T-helper 17 cell (primary cell): ENCODE measurements around the gene ST3GAL3. TPM values are rescaled to one million over a fixed set of nuclear protein-coding genes. Genes with fewer than 3 reads are reported as not detected.

Experiments
- ATAC-seq: fragments of 150-1000 bp; cut with Tn5 transposase; 2 replicates; pipeline ENCODE4 v1.10.0; 2021; ENCODE audit warnings: mild to moderate bottlenecking, moderate library complexity
- DNase-seq, 3 donors: peaks; one replicate each; pipeline versions ENCODE4 v3.0.0 to v3.0.0-alpha.2; 2020 to 2021
- H3K9me3 ChIP-seq: one replicate; pipeline ENCODE4 v1.7.0; 2013; ENCODE audit warnings: low read length, mild to moderate bottlenecking; ENCODE audit not compliant: control insufficient read depth, poor library complexity, severe bottlenecking
- H3K27ac Mint-ChIP-seq: one replicate; pipeline ENCODE4 v1.8.0; 2022; ENCODE audit warnings: mild to moderate bottlenecking, moderate library complexity, mixed read lengths
- H3K27me3 Mint-ChIP-seq: one replicate; pipeline ENCODE4 v1.8.0; 2022; ENCODE audit warnings: mixed read lengths
- H3K36me3 Mint-ChIP-seq: one replicate; pipeline ENCODE4 v1.8.0; 2022; ENCODE audit warnings: low read depth, mixed read lengths
- H3K4me1 Mint-ChIP-seq: one replicate; pipeline ENCODE4 v1.8.0; 2022; ENCODE audit warnings: mild to moderate bottlenecking, mixed read lengths
- H3K4me3 Mint-ChIP-seq: one replicate; pipeline ENCODE4 v1.8.0; 2022; ENCODE audit warnings: mild to moderate bottlenecking, moderate library complexity, mixed read lengths
- total RNA-seq, 4 donors: library from RNA in 2 of 4; stranded (reverse) in 2 of 4; gene quantifications; one replicate each; pipeline ENCODE4 v1.2.3 and lab custom pipeline; 2022 to 2026

ST3GAL3 gene
- total RNA-seq, 2 donors from 2014 or later = 19.8 to 24.9 TPM

GRCh38 chr1:43870306-43870705 lies 163.0 kb downstream of the ST3GAL3 start:
- no peaks in the 10 kb centered on the region for H3K27me3 Mint-ChIP-seq
- no peaks in the 10 kb centered on the region for H3K36me3 Mint-ChIP-seq
- H3K4me1 Mint-ChIP-seq = peaks cover 12% of the 10 kb centered on the region
- ATAC-seq (no peak), DNase-seq (no peak)
- no peaks in the 10 kb centered on the region for H3K9me3 ChIP-seq
- no peak overlapping the region for H3K27ac Mint-ChIP-seq
- no peak overlapping the region for H3K4me3 Mint-ChIP-seq

- ATAC-seq (no peak), DNase-seq (no peak)
- Mint-ChIP-seq H3K4me3 (no peak overlapping the region), H3K36me3 (no peaks in the 10 kb centered on the region), H3K4me1 (peaks cover 9% of the 10 kb centered on the region), H3K27ac (no peak overlapping the region), H3K27me3 (no peaks in the 10 kb centered on the region)
- H3K9me3 ChIP-seq = no peaks in the 10 kb centered on the region
Observed at GRCh38 chr1:43871181-43871910, 164.0 kb downstream of the ST3GAL3 start.

DNA sequence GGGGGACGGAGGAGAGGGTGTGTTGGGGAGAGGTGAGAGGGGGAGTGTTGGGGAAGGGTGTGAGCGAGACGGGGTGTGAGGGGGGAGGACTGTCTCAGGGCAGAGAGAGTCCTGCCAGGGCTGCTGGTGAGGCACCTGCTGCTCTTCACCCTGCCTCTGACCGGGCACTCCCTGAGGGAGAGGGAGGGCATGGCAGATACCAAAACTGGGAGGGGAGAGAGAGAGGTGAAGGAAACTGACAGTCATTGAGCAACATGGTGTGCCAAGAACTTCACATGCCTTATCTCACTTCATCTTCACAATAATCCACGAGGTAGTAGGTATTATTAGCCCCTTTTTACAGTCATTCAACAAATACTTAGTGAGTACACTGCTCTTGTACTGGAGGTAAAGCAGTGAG lies 164.9 kb downstream of the ST3GAL3 start:
- H3K4me1 Mint-ChIP-seq = peaks cover 9% of the 10 kb centered on the region
- no peak for DNase-seq
- H3K4me3 Mint-ChIP-seq = no peak overlapping the region
- no peak overlapping the region for H3K27ac Mint-ChIP-seq
- H3K27me3 Mint-ChIP-seq = no peaks in the 10 kb centered on the region
- no peaks in the 10 kb centered on the region for H3K36me3 Mint-ChIP-seq
- no peak for ATAC-seq
- no peaks in the 10 kb centered on the region for H3K9me3 ChIP-seq

GRCh38 chr1:43873851-43874250 lies 166.5 kb downstream of the ST3GAL3 start:
- no peaks in the 10 kb centered on the region for H3K36me3 Mint-ChIP-seq
- ATAC-seq = no peak

GRCh38 chr1:43874716-43875115 lies 167.4 kb downstream of the ST3GAL3 start:
- Mint-ChIP-seq H3K27me3 (no peaks in the 10 kb centered on the region), H3K4me1 (peaks cover 9% of the 10 kb centered on the region), H3K36me3 (no peaks in the 10 kb centered on the region), H3K4me3 (no peak overlapping the region), H3K27ac (no peak overlapping the region)
- no peaks in the 10 kb centered on the region for H3K9me3 ChIP-seq
- no peak for ATAC-seq
- DNase-seq = no peak

More at GRCh38 chr1:43873851-43874250, 166.5 kb downstream of the ST3GAL3 start:
- peaks cover 9% of the 10 kb centered on the region for H3K4me1 Mint-ChIP-seq
- H3K4me3 Mint-ChIP-seq = no peak overlapping the region
- H3K27me3 Mint-ChIP-seq = no peaks in the 10 kb centered on the region
- H3K9me3 ChIP-seq = no peaks in the 10 kb centered on the region
- DNase-seq = no peak
- no peak overlapping the region for H3K27ac Mint-ChIP-seq

- Mint-ChIP-seq H3K36me3 (no peaks in the 10 kb centered on the region), H3K4me1 (peaks cover 8% of the 10 kb centered on the region), H3K27me3 (no peaks in the 10 kb centered on the region), H3K4me3 (no peak overlapping the region), H3K27ac (no peak overlapping the region)
- H3K9me3 ChIP-seq = no peaks in the 10 kb centered on the region
- DNase-seq = no peak
- ATAC-seq = no peak
Observed at GRCh38 chr1:43875331-43875730, 168.0 kb downstream of the ST3GAL3 start.

- no peak for ATAC-seq
- H3K27ac Mint-ChIP-seq = no peak overlapping the region
- no peak for DNase-seq
- peaks cover 3% of the 10 kb centered on the region for H3K4me1 Mint-ChIP-seq
- H3K4me3 Mint-ChIP-seq = no peak overlapping the region
- no peaks in the 10 kb centered on the region for H3K9me3 ChIP-seq
- H3K27me3 Mint-ChIP-seq = no peaks in the 10 kb centered on the region
- H3K36me3 Mint-ChIP-seq = no peaks in the 10 kb centered on the region
Observed at GRCh38 chr1:43877101-43877500, 169.8 kb downstream of the ST3GAL3 start.

DNA sequence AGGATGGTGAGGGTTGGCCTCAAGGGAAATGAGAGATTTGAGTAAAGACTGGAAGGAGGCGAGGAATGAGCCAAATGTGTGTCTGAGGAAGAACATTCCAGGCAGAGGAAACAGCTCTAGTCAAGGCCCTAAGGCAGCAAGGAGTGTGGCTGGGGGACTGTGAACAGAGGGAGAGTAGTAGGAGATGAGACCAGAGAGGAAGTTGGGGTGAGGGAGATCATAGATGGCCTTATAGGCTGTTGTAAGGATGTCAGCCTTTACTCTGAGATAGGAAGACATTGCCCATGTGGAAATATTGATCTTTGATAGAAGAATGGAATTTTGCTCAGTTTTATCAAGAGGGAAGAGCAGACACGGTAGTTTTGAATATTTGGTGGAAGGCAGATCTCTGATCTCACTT lies 171.1 kb downstream of the ST3GAL3 start:
- H3K27me3 Mint-ChIP-seq = no peaks in the 10 kb centered on the region
- no peaks in the 10 kb centered on the region for H3K36me3 Mint-ChIP-seq
- no peak overlapping the region for H3K27ac Mint-ChIP-seq
- ATAC-seq = no peak
- peaks cover 3% of the 10 kb centered on the region for H3K4me1 Mint-ChIP-seq
- H3K4me3 Mint-ChIP-seq = no peak overlapping the region
- no peak for DNase-seq
- H3K9me3 ChIP-seq = no peaks in the 10 kb centered on the region

GRCh38 chr1:43878854-43879253 lies 171.5 kb downstream of the ST3GAL3 start:
- no peak for DNase-seq
- no peaks in the 10 kb centered on the region for H3K9me3 ChIP-seq
- H3K4me1 Mint-ChIP-seq = peaks cover 5% of the 10 kb centered on the region
- ATAC-seq = no peak
- H3K36me3 Mint-ChIP-seq = no peaks in the 10 kb centered on the region
- H3K27me3 Mint-ChIP-seq = no peaks in the 10 kb centered on the region
- H3K4me3 Mint-ChIP-seq = no peak overlapping the region
- no peak overlapping the region for H3K27ac Mint-ChIP-seq

DNA sequence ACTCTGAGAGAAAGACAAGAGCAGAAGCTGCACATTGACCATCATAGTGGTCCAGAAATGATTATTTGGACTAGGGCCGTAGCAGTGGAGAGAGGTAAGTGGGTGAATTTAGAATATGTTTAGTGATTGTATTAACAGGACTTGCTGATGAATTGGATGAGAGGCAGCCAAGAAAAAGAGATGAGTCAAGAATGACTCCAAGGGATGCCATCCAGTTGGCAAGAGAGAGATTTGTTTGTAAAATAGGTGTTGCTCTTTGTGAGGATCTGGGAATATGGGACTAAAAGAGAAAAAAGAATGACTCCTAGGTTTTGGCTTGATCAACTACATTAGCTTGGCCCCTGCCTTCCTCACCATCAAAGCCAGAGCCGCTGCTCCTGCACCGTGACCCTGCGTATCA lies 172.1 kb downstream of the ST3GAL3 start:
- no peak for ATAC-seq
- Mint-ChIP-seq H3K4me1 (peaks cover 5% of the 10 kb centered on the region), H3K4me3 (no peak overlapping the region), H3K27ac (no peak overlapping the region), H3K27me3 (no peaks in the 10 kb centered on the region), H3K36me3 (no peaks in the 10 kb centered on the region)
- no peak for DNase-seq
- no peaks in the 10 kb centered on the region for H3K9me3 ChIP-seq

DNA sequence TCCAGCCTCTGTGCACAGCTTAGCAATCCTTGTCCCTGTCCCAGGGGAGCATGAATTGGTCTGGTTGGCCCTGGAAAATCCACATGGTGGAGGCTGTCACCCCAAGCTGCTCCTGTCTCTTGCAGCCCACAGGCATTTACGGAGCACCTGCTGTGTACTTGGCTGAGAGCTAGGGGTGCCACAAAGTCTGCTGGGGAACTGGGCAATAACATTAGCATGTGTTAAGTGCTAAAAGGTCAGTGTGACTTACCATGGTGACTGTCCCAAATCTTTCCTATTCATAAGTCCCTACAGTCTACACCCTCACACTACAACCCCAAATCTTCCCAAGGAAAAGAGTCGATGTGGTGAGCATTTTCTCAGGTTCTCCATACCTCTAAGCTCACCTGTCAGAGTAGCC lies 172.7 kb downstream of the ST3GAL3 start:
- Mint-ChIP-seq H3K36me3 (no peaks in the 10 kb centered on the region), H3K27ac (no peak overlapping the region), H3K27me3 (no peaks in the 10 kb centered on the region), H3K4me1 (peaks cover 5% of the 10 kb centered on the region), H3K4me3 (no peak overlapping the region)
- DNase-seq = no peak
- H3K9me3 ChIP-seq = no peaks in the 10 kb centered on the region
- ATAC-seq = no peak

- Mint-ChIP-seq H3K36me3 (peaks cover under 1% of the 10 kb centered on the region), H3K27me3 (no peaks in the 10 kb centered on the region), H3K27ac (no peak overlapping the region), H3K4me1 (peaks cover 5% of the 10 kb centered on the region), H3K4me3 (no peak overlapping the region)
- DNase-seq (no peak), ATAC-seq (no peak)
- no peaks in the 10 kb centered on the region for H3K9me3 ChIP-seq
Observed at GRCh38 chr1:43880604-43881003, 173.3 kb downstream of the ST3GAL3 start.

DNA sequence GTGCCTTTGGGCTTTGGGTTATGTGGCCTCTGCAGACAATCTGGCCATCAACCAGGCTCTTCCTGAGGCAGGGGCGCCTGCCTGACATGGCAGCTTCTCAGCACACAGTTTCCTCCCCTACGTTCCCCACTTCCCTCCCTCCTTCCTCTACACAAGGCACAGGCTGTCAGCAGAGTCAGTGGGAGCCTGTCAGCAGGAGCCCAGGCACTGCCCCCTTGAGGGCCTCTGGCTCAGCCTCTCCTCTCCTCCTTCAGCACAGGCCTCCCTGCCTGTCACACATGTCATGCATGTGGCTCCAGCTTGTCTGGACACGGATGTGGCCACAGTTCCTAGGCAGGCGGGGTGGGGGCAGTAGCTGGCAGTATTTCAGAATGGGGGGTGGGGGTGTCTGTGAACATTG lies 174.1 kb downstream of the ST3GAL3 start:
- Mint-ChIP-seq H3K4me1 (peaks cover 5% of the 10 kb centered on the region), H3K27me3 (no peaks in the 10 kb centered on the region), H3K4me3 (no peak overlapping the region), H3K27ac (no peak overlapping the region), H3K36me3 (peaks cover 3% of the 10 kb centered on the region)
- DNase-seq (no peak), ATAC-seq (no peak)
- no peaks in the 10 kb centered on the region for H3K9me3 ChIP-seq

DNA sequence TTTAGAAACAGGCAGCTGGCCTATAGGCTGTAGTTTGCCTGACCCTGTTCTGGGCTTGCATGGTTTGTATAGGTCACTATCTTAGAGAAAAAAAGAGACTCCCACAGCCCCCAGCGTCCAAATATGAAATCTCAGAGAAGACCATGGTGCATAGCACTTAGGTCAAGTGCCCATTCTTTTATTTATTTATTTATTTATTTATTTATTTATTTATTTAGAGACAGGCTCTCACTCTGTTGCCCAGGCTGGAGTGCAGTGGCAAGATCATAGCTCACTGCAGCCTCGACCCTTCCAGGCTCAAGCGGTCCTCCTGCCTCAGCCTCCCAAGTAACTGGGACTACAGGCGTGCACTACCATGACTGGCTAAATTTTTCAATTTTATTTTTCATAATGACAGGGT lies 175.4 kb downstream of the ST3GAL3 start:
- H3K36me3 Mint-ChIP-seq = peaks cover 3% of the 10 kb centered on the region
- DNase-seq = no peak
- H3K9me3 ChIP-seq = no peaks in the 10 kb centered on the region
- no peak overlapping the region for H3K4me3 Mint-ChIP-seq
- peaks cover 5% of the 10 kb centered on the region for H3K4me1 Mint-ChIP-seq
- no peak for ATAC-seq
- H3K27me3 Mint-ChIP-seq = no peaks in the 10 kb centered on the region
- H3K27ac Mint-ChIP-seq = no peak overlapping the region
